Stimulated activated CD4-positive, alpha-beta T cell treated with anti-CD3 and anti-CD28 coated beads, Interleukin-15, amount 100 ng/mL, for 48 hours (primary cell): ENCODE data around the gene NPIPB2.
"Not testable (repeated sequence)": the region's sequence is repeated elsewhere in the genome, so short reads cannot be mapped to it uniquely, and the experiment has no call there.

ENCODE experiments used
- DNase-seq, 2 donors: peaks; one replicate each; pipeline ENCODE4 v3.0.0-alpha.2; 2020; ENCODE audit warnings: low read depth in 2 of 2

NPIPB2 gene

GRCh38 chr16:11941945-11942344 is at the start of gene NPIPB2:
NPIPB2 (minus strand) TSS chr16:11942045; CDS start chr16:11942045, 0 bp downstream.
- not testable (repeated sequence) for DNase-seq

- no peak for DNase-seq
Measured at GRCh38 chr16:11990702-11991390, 49.0 kb upstream of the NPIPB2 start.

GRCh38 chr16:11988258-11988978 is 46.6 kb upstream of the NPIPB2 start:
- no peak for DNase-seq

- DNase-seq: no peak
Measured at GRCh38 chr16:11986521-11987057, 44.7 kb upstream of the NPIPB2 start.

GRCh38 chr16:11985250-11985649 is 43.4 kb upstream of the NPIPB2 start:
- no peak for DNase-seq

GRCh38 chr16:11980136-11980844 is 38.4 kb upstream of the NPIPB2 start:
- no peak for DNase-seq

- no peak for DNase-seq
Measured at GRCh38 chr16:11979013-11979672, 37.3 kb upstream of the NPIPB2 start.

- DNase-seq: no peak
Measured at GRCh38 chr16:11978080-11978479, 36.2 kb upstream of the NPIPB2 start.

- no peak for DNase-seq
Measured at GRCh38 chr16:11977376-11978041, 35.7 kb upstream of the NPIPB2 start.

GRCh38 chr16:11976850-11977375 is 35.1 kb upstream of the NPIPB2 start:
- DNase-seq: no peak

GRCh38 chr16:11973070-11973469 is 31.2 kb upstream of the NPIPB2 start:
- DNase-seq: no peak

GRCh38 chr16:11972128-11972527 is 30.3 kb upstream of the NPIPB2 start:
- no peak for DNase-seq

GRCh38 chr16:11970292-11970691 is 28.4 kb upstream of the NPIPB2 start:
- not testable (repeated sequence) for DNase-seq

- no peak for DNase-seq
Measured at GRCh38 chr16:11968577-11968976, 26.7 kb upstream of the NPIPB2 start.

- DNase-seq: no peak
Measured at GRCh38 chr16:11967195-11967911, 25.5 kb upstream of the NPIPB2 start.

GRCh38 chr16:11966173-11966572 is 24.3 kb upstream of the NPIPB2 start:
- no peak for DNase-seq

- DNase-seq: no peak
Measured at GRCh38 chr16:11964761-11965551, 23.1 kb upstream of the NPIPB2 start, which contains the start of gene TNFRSF17. TNFRSF17 (plus strand) TSS chr16:11965210; CDS start chr16:11965325, 115 bp downstream.

- no peak for DNase-seq
Measured at GRCh38 chr16:11963706-11964105, 21.9 kb upstream of the NPIPB2 start.

- not testable (repeated sequence) for DNase-seq
Measured at GRCh38 chr16:11962978-11963377, 21.1 kb upstream of the NPIPB2 start.
